ENCODE results near the gene TDRD9. TPM values are rescaled to one million over a fixed set of nuclear protein-coding genes. Genes with fewer than 3 reads are reported as not detected.

Gene TDRD9
- total RNA-seq, 1 donor from 2014 or later: 0.56 TPM

DNA sequence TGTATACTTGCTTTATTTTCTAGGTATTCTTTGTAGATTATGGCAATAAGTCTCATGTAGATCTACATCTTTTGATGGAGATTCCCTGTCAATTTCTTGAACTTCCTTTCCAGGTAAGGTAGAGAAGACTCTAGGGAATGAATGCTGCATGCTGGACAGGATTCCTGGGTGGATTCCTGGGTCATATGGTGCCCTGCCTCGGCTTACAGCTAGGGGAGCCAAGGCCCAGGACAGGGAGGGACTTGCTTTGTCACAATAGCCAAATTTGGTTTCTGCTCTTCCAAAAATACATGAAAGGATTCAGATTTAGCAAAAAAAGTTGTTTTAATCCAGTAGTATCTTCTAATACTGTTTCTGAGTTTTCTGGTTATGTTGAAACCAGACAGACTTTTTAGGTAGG lies 97.8 kb downstream of the TDRD9 start:
- DNase-seq (ENCODE audit: low read depth): no peak

- DNase-seq (ENCODE audit: low read depth): no peak
Observed at GRCh38 chr14:104030958-104031357, 102.7 kb downstream of the TDRD9 start.

GRCh38 chr14:104031384-104031783 lies 103.1 kb downstream of the TDRD9 start:
- DNase-seq (ENCODE audit: low read depth): no peak

- DNase-seq (ENCODE audit: low read depth): no peak
Observed at GRCh38 chr14:104034976-104035699, 106.9 kb downstream of the TDRD9 start.

DNA sequence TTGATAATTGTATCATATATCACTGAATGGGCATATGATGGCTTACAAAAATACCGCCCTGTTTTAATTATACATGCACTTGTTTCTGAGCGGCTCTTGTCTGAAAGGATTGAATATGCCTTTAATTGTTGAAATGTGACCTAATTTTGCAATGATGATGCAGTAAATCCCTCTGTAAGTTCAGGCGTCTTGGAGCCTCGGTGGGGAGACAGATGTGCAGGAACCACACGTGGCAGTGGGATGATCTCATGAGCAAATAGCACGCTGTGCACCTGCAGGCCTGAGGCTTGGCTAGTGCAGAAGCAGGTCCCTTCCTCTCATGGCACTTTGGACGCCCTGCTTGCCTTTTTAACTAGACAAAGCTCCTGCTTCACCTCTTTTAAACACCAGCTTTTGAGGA lies 108.0 kb downstream of the TDRD9 start:
- no peak for DNase-seq (ENCODE audit: low read depth)

DNA sequence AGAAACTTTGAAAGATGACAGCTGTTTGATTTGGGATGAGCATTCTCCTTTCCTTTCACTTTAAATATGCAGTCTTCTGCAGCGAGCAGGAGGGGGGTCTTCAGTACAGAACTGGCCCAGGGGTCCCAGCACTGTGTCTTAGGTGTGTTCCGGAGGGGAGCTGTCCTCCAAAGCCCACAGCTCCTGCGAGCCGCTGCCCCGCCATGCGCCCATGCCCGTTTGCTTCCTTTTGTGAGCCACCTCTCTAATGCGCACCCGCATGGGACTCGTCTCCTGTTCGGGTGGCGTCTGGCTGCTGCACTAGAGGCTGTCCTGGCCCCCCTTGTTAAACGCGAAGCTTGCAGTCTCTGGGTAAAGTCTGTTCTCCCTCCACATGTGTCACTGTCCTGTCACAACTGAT lies 108.8 kb downstream of the TDRD9 start:
- DNase-seq (ENCODE audit: low read depth): no peak

- no peak for DNase-seq (ENCODE audit: low read depth)
Observed at GRCh38 chr14:104037903-104038302, 109.6 kb downstream of the TDRD9 start.

GRCh38 chr14:104039214-104039613 lies 111.0 kb downstream of the TDRD9 start:
- DNase-seq (ENCODE audit: low read depth): no peak

GRCh38 chr14:104040539-104040938 lies 112.3 kb downstream of the TDRD9 start:
- no peak for DNase-seq (ENCODE audit: low read depth)

GRCh38 chr14:104041430-104042104 lies 113.3 kb downstream of the TDRD9 start:
- no peak for DNase-seq (ENCODE audit: low read depth)

DNA sequence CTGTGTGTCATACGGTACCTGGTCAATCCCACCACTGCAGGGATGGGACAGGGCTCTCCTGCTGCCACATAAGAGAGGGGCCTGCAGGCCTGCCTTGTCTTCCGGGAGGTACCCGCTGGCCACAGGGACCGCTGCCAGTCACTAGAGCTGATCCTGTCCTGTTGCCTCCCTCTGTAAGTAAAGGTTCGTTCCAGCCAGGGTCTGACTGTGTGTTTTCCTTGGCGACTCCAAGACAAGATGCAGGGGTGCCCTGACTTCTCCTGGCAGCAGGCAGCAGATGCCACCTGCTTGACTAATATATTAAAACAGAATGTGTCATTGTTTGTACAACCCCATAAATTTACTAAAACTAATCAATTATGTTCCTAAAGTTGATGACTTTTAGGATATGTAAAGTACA lies 115.8 kb downstream of the TDRD9 start:
- no peak for DNase-seq (ENCODE audit: low read depth)

DNA sequence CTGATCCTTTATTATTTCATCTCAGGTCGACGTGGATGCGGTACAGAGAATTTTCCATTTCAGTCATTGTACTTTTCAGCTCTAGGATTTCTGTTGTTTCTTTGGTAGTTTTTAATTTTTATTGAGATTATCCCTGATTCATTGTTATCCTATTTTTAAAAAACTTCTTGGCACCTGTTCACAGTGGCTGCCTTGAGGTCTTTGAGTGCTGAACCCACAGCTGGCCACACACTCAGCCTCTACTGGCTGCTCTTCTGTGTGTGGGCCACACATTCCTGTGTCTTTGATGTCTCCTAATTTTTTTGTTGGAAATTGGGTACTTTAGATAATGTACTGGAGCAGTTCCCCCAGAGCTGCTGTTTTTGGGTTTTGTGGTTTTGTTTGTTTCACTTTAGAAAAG lies 119.5 kb downstream of the TDRD9 start:
- peak; percentile 70 for DNase-seq (ENCODE audit: low read depth)

DNA sequence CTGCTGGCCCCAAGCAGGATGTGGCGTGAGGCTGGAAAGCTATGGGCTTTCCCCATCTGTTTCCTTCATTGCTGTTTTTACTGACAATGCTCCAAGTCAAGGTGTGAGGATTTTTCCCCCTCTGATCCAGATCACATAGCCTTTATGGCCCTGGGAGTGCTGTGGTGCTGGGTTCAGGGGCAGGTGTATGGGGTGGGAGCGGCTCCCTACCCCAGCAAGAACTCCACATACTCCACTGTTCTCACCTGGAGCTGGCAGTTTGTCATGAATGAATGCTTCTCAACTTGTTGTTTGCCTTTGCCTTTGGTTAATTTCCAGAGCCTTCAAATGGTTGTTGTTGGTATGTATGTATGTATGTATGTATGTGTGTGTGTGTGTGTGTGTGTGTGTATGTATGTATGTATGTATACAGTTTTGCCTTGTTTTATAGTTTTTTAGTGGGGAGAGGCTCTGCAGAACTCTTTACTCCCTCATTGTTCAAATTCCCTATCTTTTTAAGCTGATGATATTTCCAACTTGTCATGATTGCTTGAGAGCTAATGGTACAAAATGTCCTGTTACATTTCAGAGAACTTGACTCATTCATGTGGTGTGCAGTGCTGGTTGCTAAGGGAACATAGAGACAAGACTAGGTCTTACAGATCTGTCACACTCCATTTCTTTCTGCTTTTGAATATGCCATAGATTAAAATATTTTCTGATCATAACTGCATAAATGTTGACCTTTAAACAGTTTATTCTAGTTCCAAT lies 120.7 kb downstream of the TDRD9 start:
- DNase-seq (ENCODE audit: low read depth): peak; percentile 76

DNA sequence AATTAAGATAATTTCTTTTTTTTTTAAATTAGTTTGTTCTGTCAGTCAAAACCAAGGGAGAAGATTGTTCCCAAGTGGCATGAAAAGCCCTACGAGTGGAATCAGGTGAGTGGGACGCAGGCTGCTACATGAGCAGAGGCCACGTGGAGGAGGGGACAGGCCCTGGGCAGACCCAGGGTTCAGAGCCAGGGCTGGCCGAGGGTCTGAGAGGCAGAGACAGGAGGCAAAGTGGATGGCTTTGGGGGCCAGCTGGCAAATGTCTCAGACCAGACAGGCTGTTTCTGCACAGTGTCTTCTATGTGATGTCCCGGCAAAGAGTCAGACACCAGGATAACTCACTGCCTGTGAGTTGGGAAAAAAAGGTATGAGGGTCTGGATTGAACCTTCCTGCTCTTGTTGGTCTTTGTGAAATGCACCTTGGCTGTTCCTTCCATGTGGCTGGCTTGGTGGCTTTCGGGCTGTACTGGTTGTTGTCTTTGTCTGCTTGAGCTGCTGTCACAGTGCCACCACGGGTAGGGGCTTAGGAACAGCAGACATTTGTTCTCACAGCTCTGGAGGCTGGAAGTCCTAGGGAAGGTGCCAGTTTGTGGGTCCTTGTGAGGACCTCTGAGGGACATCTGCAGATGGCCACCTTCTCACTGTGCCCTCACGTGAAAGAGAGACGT lies 121.5 kb downstream of the TDRD9 start:
- no peak for DNase-seq (ENCODE audit: low read depth)

- DNase-seq (ENCODE audit: low read depth): peak; percentile 70
Observed at GRCh38 chr14:104051092-104051813, 123.0 kb downstream of the TDRD9 start.

DNA sequence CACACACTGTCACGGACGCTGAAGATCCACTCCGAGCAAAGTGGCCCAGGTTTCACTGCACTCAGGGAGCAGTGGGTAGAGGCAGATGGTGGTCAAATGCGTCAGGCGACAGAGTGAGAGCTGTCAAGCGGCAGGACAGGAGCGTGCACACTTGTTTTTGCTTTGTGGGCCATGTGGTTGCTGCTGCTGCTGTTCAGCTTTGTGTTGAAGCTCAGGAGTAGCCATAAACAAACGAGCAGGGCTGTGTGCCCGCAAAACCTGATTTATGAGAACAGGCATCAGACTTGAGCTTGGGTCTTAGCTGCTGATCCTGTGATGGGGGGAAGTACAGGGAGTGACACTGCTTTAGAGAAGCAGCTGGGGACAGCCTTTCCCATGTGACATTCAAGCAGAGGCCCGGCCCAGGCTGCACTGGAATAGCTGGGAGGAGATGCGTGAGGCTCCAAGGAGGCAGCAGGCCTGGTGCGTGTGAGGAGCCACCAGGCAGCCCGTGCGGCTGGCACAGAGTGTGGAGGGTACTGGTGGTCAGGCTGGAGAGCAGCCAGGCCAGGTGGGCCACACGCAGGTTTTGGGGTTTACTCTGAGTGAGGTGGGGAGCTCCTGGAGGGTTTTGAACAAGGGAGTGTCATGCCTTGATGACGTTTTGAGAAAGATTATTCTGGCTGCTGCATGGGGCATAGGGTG lies 126.1 kb downstream of the TDRD9 start:
- no peak for DNase-seq (ENCODE audit: low read depth)

DNA sequence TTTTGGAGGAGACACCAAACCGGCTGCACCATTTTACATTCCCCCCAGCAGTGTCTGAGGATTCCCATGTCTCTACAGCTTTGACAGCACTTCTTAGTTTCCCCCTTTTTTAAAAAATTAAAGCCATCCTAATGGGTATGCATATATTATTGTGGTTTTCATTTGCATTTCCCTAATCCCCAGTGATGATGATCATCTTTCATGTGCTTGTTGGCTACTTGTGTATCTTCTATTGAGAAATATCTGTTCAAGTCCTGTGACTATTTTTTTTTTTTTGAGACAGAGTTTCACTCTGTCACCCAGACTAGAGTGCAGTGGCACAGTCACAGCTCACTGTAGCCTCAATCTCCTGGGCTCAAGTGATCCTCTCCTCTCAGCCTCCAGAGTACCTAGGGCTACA lies 134.0 kb downstream of the TDRD9 start:
- no peak for DNase-seq (ENCODE audit: low read depth)

DNA sequence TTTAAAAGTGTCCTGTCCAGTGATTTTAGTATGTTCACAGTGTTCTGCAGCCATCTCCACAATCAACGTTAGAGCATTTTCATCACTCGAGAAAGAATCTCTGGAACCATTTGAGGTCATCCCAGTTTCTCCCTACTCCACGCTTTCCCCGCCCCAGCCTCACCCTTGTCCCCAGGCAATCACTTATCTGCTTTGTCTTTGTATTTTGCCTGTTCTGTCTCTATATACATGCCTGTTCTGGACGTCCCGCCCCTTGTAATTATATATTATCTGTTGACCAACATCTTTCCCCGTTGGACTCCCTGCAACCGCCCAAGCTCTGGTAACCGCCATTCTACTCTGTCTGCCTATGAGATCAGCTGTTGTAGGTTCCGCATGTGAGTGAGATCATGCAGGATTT lies 135.7 kb downstream of the TDRD9 start:
- no peak for DNase-seq (ENCODE audit: low read depth)

DNA sequence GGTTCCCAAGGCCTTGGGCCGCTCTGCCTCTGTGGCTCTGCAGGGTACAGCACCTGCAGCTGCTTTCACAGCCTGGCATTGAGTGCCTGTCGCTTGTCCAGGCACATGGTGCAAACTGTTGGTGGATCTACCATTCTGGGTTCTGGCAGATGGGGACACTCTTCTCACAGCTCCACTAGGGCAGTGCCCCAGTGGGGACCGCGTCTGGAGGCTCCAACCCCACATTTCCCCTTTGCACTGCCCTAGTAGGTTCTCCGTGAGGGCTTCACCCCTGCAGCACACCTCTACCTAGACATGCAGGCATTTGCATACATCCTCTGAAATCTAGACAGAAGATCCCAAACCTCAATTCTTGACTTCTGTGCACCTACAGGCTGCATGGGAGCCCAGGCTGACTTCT lies 138.0 kb downstream of the TDRD9 start:
- DNase-seq (ENCODE audit: low read depth): no peak

DNA sequence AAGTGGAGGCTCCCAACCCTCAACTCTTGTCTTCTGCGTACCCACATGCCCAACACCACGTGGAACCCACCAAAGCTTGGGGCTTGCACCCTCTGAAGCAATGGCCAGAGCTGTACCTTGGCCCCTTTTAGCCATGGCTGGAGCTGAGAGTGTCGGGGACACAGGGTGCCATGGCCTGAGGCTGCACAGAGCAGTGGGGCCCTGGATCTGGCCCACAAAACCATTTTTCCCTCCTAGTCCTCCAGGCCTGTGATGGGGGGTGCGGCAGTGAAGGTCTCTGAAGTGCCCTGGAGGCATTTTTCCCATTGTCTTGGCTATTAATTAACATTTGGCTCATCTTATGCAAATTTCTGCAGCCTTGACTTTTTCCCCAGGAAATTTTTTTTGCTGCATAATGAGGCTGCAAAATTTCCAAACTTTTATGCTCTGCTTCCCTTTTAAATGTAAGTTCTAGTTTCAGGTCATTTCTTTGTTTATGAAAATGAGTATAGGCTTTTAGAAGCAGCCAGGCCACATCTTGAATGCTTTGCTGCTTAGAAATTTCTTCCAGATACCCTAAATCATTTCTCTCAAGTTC lies 138.6 kb downstream of the TDRD9 start:
- DNase-seq (ENCODE audit: low read depth): no peak

Data from myocyte (in vitro differentiated cells).